Germinal center (tissue), 1 donor: ENCODE measurements around the gene MYLIP.

Experiments used
- DNase-seq: peaks from one replicate; pipeline ENCODE4 v3.0.0; 2012; ENCODE audit warnings: mixed read lengths, low spot score

The MYLIP gene

DNA sequence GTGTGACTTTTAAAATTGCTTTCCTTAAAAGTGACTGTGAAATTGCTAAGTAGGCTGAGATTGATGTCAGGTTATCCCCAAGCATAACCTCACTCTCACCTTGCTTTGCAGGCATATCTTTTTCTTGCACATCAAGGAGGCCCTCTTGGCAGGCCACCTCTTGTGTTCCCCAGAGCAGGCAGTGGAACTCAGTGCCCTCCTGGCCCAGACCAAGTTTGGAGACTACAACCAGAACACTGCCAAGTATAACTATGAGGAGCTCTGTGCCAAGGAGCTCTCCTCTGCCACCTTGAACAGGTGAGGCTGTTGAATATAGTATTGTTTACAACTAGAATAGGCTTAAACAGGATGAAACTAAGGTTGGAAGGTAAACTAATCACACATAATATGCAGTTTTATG lies 12.6 kb downstream of the MYLIP start:
- DNase-seq: no peak

DNA sequence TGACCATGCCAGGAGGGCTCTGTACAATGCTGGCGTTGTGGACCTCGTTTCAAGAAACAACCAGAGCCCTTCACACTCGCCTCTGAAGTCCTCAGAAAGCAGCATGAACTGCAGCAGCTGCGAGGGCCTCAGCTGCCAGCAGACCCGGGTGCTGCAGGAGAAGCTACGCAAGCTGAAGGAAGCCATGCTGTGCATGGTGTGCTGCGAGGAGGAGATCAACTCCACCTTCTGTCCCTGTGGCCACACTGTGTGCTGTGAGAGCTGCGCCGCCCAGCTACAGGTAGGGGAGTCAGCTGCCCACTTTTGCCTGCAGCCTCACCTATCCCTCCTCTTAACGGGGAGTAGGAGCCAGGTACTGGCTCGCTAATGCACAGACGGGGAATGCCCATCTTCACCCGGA lies 16.2 kb downstream of the MYLIP start:
- no peak for DNase-seq

DNA sequence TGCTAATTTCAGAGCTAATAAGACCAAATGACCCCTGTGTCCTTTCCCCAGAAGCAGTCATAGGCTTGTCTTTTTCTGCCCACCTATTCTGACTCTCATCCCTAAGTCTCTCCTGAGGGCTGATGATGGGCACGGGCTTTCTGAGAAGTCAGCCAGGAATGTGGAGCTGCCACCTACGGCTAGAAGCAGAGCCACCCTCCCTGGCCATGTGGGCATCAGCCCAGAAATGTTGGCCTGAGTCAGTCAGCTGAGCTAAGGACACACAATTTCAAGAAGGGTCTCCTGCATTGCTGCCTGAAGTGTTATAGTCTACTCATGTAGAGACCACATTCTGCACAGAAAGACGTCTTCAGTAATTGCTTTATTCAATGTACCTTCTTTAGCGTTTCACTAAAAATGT lies 17.1 kb downstream of the MYLIP start:
- DNase-seq: no peak

DNA sequence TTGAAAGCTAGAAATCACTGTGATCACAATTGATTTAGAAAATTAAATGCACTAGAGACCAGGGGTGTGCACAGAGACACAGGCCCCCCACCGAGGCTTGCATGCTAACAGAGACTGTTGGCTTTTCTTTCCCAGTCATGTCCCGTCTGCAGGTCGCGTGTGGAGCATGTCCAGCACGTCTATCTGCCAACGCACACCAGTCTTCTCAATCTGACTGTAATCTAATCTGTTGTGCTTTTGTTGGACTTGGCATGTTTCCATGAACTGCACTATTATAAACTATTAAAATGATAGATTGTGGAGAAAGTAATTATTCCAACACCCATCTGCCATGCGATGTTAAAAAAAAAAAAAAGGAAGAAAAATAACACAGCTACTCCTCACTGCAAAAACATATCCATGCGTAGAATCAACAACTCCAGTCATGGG lies 17.7 kb downstream of the MYLIP start:
- no peak for DNase-seq

DNA sequence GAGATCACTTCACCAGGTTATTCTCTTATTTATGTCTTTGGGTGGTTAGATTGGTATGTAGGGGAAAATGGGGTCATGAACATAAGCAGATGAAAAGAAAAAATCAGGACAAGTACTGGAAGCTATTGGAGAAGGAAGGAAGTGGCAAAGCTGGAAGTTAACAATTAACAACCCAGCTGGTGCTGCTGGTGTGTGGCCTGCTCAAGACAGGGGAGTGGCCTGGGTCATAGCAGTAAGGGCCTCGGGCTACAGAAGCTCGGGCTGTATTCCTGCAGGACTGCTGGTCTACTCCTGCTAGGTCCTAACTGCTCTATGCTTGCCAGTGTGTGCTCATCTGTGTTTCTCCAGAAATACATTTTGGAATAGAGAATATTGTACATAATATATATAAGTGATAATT lies 19.6 kb downstream of the MYLIP start:
- DNase-seq: no peak

DNA sequence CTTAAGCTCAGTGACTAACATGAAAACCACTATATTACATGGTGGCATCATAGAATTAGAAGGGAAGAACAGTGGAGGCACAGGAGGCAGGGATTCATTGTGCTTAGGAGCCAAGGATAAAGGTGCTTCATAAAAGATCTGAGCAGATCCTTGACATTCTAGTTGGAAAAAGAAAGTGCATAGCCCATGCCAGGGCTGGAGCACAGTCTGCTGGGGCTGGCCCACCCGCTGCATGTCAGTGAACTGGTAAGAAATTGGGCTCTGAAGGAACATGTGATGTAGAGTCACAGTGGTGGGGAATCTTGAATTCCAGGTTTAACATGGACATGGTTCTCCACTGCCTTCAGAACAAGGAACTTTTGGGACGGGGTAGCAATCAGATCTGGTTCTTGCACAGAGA lies 20.4 kb downstream of the MYLIP start:
- no peak for DNase-seq

DNA sequence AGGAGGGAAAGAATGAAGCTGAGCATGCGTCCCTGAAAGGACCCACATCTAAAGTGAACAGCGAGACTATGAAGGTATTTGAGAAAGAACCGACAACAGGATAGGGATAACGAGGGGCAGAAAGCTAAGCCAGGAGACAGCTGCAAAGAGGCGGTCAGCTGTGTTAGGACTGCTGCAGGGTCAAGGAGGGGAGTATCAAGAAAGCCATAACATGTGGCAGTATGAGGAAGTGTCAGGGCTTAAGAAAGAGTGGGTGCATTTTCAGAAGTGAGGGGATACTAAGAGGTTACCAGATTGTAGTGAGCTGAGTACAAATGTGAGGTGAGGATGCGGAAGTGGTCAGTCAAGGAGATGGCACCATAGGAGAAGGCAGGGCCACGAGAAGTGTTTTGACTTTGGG lies 21.2 kb downstream of the MYLIP start:
- no peak for DNase-seq

DNA sequence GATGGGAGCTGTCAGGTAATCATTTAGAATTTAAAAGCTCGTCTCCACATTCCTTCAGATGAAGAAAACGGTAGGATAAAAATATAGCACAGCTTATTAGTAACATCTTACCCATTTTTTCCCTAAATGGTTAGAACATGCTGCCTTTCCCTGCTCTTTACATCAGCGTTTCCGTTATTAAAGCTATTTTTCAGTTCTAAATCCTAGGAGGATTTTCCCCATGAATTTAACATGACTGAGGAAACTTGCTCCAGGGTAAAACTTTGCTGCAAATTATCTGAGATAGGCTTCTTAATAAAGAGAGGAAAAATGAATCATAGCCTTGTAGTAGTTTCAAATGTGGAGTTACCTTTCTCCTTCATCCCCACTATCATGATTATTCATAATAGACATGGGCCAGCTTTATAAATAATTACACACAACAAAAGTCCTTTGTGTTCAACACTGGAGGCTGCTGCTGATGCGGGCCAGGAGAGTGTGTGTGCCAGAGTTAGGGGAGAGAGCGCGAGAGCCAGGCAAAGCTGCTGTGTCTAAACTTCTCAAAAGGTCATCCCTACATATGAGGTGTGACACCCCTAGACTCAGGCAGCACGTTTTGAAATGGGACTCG lies 24.4 kb downstream of the MYLIP start:
- DNase-seq: no peak

DNA sequence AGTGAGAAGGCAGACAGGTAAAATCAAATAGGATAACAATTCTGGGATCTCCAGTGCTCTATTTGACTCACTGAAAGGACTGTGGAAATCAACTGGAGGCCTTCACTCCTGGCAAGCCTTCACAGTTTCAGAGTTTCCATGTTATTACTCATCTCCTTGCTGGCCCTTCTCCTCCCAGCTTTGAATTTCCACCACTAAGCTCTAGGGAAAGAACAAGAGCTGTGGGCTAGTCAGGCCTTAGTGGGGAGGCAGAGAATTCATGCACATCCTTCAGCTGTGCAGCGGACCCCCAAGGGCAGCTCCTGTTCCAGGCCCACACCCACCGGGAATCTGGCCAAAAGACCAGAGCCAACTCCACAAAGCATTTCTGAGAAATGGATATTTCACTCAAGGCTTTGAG lies 26.0 kb downstream of the MYLIP start:
- no peak for DNase-seq

DNA sequence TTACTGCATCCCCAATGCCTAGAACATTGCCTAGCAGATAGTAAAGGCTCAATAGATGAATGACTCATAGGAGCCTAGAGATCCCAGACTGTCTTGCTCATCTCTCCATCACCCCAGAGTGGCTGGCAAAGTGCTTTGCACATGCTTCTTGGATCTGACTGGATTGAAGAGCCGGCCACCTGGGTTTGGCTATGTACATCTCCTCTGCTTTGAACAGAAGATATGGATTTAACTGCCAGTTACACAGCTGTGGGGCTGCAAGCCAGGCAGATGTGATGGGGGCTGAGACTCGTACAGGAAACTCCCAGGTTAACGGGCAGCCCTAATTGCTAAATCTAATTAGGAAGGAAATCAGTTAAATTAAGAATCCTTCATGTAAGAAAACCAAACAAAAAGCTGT lies 28.6 kb downstream of the MYLIP start:
- no peak for DNase-seq

DNA sequence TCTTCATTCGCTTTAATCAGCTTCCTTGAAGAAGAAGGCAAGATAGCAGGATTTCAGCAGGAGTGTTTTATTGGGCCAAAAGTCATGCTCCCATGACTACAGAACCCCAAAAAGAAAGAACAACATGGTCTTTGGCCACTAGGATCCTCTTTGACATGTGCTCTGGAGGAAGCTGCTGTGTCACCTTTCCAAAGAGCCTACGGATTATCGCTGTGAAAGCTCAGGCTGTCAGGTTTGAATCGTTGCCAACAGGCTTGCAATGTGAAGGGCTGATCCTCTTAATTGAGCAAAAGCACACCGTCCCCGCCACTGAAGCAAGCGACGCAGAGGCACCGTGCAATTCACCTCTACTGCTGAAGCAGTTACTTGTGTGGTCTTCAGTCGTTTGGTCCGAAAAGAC lies 29.0 kb downstream of the MYLIP start:
- DNase-seq: no peak

DNA sequence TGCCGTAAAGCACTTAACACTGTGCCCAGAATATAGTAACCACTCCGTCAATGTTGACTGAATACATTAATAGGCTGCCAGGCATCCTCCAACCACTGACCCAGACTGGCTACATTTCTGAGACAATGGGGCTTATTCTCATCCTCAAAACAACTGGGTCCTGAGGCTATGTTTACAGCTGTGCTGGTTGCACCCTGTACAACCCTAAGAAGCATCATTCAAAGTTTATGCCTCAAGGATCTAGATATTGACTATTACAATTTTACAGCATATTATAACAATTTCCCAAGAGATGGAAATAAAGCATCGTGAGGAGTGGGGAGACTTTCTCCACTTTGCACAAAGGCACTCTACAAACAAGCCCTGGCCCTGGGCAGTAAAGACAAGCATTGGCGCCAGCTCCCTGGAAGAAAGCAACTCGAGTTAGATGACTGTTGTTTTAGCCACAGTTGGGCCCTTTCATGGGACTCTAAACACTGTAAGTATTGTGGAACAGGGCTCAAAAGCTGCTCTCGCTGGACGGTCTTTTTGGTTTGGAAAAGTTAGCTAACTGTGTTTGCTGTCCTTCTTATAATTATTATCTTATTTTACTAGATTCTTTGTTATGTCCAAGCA lies 30.2 kb downstream of the MYLIP start:
- no peak for DNase-seq

DNA sequence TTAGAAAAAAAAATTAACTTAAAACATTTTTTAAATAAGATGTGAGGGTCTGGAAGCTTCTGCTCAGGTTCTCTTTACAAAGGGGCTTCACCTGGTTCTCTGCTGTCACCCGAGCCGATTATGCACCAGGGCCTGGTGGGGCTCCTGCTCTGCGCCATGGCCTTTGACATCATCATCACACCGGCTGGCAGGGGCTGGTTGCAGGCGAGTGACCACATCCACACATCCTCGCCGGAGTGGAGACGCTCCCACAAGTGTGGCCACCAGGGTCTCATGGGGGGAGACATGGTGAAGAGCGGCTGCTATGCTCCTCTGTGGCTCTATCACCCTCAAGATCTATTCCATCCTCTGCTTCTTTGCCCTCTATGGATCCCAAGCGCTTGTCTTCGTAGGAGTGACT lies 31.9 kb downstream of the MYLIP start:
- DNase-seq: no peak

DNA sequence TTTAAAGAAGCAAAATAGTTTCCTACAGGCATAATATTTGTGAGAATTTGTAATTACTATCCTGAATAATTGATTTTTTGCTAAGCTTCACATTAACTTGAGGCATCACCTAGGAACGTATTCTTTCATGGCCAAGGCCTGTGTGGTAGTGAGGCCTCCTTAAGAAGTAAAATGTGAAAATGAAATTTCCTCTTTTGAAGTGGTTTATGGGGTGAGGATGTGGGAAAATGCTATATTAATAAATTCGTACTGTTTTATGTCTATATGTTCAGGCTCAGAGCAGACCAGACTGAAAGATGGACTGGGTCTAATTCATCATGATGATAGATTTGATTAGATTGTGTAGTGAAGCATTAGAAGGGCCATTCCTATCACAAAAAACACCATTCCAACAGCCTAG lies 33.1 kb downstream of the MYLIP start:
- DNase-seq: no peak

DNA sequence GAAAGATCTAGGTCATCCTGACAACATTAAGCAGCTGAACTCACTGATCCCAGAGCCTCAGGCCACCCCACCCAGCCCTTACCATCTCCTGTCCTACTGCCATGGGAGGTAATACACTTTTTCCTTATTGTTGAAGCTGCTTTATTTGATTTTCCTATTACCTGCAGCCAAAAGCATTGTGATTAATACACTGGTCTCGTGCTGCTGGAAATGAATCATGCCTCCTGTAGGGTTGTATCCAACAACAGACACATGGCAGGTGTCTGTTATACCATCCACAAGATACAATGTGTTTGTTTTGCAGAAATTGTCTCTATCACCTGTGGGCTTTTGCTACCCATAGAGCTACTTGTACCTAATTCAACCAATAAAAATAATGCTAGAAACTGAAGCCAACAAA lies 34.2 kb downstream of the MYLIP start:
- no peak for DNase-seq

DNA sequence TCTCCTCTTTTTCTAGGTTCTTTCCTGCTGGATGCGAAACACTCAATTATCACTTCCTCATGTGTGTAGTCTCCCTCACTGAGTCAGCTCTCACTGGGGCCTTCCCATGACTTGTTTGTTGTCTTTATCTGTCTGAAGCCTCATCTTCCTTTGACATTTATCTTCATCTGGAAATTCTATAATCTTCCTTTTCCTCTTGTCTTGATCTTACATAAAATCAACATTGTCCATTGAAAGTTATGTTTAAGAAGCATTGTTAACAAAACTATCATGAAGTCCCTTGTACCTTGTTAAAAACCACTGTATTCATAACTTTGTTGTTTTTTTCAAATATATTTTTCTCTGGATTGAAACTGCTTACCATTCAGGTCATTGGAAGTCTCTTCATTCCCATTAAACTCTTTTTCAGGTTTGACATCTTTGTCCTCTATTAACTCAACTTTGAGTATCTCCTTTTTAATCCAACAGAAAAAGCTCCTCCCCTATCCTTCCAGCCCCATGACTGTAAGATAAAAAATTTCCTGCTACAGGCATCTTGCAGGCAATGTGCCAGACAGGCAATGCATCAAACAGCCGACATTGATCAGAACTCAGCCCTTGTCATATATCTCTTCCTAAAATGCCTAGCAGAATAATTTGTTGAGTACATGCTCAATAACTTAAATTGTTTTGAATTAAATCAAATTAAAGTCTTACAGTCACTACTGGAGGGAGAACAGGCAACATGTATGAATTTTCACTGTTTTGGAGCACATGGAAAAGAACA lies 34.8 kb downstream of the MYLIP start:
- DNase-seq: no peak

DNA sequence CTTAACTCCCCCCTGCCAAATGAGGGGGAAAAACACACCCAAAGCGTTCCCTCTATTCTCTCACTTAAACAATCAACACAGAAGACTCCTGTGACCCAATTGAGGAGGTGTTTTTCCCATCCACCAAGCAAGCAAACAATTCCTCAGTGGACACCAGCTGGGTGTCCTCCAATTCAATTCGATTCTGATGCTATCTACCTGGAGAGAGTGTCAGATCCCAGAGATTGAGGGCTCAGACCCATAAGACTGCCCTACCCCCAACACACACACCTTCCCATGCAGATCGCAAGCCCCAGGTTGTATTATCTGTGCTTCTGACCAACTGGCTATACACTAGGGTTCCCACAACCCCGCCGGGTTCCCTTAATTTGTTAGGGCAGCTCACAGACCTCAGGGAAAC lies 36.8 kb downstream of the MYLIP start:
- no peak for DNase-seq

DNA sequence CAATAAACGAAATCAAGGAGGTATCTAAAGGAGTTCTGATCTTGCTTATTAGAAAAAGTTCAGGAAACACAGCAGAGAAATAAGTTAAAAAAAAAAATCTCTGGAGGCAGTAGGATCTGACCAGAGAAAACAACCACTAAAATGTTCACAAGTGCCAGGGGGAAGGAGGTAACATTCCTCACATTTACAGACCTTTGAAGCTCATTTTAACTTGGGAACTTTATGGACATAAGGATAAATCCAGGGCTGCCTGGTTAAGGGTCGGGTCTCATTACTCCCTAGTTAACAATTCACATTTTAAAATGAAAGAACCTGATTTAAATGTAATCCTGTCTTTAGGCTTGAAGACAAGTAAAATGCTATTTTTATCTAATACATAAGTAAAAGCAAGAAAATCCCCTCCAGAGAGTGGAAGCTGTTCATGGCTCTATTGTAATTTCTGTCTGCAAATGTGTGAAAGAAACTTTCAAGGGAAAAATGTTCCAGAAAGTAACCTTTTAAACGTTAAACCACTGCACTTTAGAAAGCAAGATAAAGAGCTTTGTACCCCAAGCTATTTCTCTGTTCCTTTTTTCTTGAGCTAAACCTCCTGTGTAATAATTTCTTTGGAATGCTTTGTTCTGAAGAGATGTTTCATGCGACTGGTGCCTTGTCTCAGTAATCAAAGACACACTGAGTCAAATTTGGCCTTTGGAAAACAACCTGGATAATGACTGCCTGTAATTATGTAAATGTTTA lies 38.2 kb downstream of the MYLIP start:
- DNase-seq: no peak

DNA sequence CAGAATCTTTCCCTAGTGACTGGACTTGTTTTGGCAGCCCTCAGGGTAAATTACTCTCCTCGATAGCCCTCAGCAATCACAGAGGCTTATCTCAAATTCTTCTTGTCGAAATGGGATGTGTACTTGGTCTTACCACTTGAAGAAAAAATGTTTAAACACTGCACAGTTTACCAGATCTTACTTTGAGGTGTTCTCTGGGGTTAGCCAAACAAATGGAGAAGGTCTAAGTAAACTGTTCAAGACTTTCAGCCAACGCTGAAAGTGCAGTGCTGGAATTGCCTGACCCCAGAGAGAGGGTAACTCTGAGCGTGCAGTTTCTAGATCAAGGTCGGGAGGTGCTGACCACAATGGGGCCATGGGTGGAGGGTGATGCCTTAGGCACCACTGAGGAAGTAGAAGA lies 39.2 kb downstream of the MYLIP start:
- no peak for DNase-seq

DNA sequence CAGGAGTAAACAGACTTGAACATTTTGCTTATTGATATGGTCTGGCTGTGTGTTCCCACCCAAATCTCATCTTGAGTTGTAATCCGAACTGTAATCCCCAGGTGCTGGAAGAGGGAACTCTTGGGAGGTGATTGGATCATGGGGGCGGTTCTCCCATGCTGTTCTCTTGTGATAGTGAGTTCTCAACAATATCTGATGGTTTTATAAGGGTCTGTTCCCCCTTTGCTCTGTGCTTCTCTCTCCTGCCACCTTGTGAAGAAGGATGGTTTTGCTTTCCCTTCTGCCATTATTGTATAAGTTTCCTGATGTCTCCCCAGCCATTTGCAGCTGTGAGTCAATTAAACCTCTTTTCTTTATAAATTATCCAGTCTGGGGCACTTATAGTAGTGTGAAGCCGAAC lies 40.0 kb downstream of the MYLIP start:
- no peak for DNase-seq

DNA sequence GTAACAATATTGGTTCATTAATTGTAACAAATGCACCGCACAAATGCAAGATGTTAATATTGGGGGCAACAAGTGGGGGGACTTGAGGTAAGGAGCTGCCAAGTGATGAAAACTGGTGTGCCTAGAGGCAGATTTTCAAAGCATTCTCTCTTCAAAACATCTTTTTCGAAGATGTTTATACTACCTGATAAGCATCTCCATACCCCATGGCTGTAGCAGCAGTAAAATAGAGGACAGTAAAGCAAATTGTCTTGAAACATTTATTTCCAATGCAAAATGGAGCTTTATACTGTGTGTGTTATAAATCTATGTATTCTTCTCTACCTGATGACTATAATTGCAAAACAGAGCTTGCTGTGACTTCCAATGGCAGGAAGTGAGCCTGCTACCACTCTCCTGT lies 42.5 kb downstream of the MYLIP start:
- no peak for DNase-seq

DNA sequence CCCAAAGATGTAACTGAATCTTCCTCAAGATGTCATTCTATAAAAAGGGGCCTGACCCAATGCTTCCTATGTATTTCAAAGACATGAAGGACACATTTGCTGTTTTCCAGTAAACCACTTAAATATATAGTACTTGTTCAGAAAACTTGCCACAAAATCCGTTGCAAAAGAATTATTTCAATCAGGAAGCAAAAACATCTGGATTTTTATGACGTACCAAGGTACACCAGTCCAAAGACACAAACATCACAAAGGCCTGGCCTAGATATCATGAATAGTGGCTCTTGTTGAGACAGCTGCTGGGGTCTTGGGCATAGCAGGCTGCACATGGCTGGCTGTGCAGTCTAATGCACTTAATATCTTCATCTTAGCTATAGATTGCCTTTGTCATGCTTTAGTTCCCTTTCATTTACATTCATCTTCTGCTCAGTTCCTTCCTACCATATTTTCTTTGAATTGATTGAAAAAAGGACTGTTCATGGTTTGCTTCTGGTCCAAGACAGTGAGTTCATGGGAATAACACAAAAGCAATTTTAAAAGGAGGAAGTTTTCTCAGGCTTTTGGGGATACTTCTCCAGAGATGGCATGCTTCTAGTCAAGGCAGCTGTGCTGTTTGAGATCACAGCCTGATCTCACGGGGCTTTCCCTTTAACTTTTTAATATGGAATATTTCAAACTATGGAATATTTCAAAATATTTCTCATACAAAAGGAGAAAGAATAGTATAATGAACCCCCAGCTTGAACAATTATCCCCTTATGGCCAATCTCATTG lies 44.5 kb downstream of the MYLIP start:
- no peak for DNase-seq
